ENCODE results near the gene KRT76. TPM values are rescaled to one million over a fixed set of nuclear protein-coding genes. Genes with fewer than 3 reads are reported as not detected.
A peak's percentile ranks its signal among the peaks of the same experiment; 100 is the strongest.

Gene KRT76
- total and polyA plus RNA-seq, 7 experiments from 2014 or later = not detected

GRCh38 chr12:52724384-52724783, 52.8 kb downstream of the KRT76 start:
- Histone ChIP-seq H3K4me3 (ENCODE audit: low read length) (no peak overlapping the region), H3K27ac (ENCODE audit: low read depth, low read length) (no peak overlapping the region), H3K4me1 (ENCODE audit: control insufficient read depth in 2 of 2, insufficient read depth in 2 of 2, low read length in 2 of 2) (no peaks in the 10 kb centered on the region), H3K36me3 (ENCODE audit: control insufficient read depth in 2 of 3, insufficient read depth in 3 of 3, low read length in 3 of 3) (no peaks in the 10 kb centered on the region), H3K27me3 (ENCODE audit: control insufficient read depth in 2 of 2, insufficient read depth in 2 of 2, low read length in 2 of 2) (no peaks in the 10 kb centered on the region), H3K9me3 (ENCODE audit: control insufficient read depth in 2 of 3, low read length in 3 of 3) (no peaks in the 10 kb centered on the region)
- H3K27ac Mint-ChIP-seq = peak overlapping the region in 1 of 9 donors; percentile 19
- ChIA-PET POLR2A (no interaction called here), CTCF (no interaction called here)
- DNase-seq (no peak), ATAC-seq (no peak)
- H3K36me3 Mint-ChIP-seq = no peaks in the 10 kb centered on the region
- peaks cover 0 to 4% (median 0%) of the 10 kb centered on the region in 11 donors for H3K9me3 Mint-ChIP-seq
- H3K4me3 Mint-ChIP-seq = no peak overlapping the region
- intact Hi-C loops (cut with micrococcal nuclease) = no loop called here
- peaks cover 0 to 6% (median 0%) of the 10 kb centered on the region in 7 donors for H3K4me1 Mint-ChIP-seq
- peaks cover 0 to 8% (median 0%) of the 10 kb centered on the region in 5 donors for H3K27me3 Mint-ChIP-seq

GRCh38 chr12:52722680-52723079, 54.5 kb downstream of the KRT76 start:
- Mint-ChIP-seq H3K4me3 (no peak overlapping the region), H3K36me3 (no peaks in the 10 kb centered on the region), H3K4me1 (peaks cover 0 to 6% (median 0%) of the 10 kb centered on the region in 7 donors), H3K27ac (peak overlapping the region in 3 of 9 donors; percentile 24 to 49 (median 28)), H3K9me3 (peaks cover 0 to 4% (median 0%) of the 10 kb centered on the region in 11 donors), H3K27me3 (peaks cover 0 to 3% (median 0%) of the 10 kb centered on the region in 5 donors)
- ChIA-PET POLR2A (interaction anchor here (0.6 kb wide), 1 partner anchor 121 kb away, joined by 3 read pairs; no protein-coding TSS in a partner anchor), CTCF (interaction anchor here (1.0 kb wide), 1 partner anchor 9 kb away, joined by 3 read pairs; no protein-coding TSS in a partner anchor)
- Histone ChIP-seq H3K9me3 (ENCODE audit: control insufficient read depth in 2 of 3, low read length in 3 of 3) (no peaks in the 10 kb centered on the region), H3K4me3 (ENCODE audit: low read length) (no peak overlapping the region), H3K27ac (ENCODE audit: low read depth, low read length) (no peak overlapping the region), H3K36me3 (ENCODE audit: control insufficient read depth in 2 of 3, insufficient read depth in 3 of 3, low read length in 3 of 3) (no peaks in the 10 kb centered on the region), H3K4me1 (ENCODE audit: control insufficient read depth in 2 of 2, insufficient read depth in 2 of 2, low read length in 2 of 2) (no peaks in the 10 kb centered on the region), H3K27me3 (ENCODE audit: control insufficient read depth in 2 of 2, insufficient read depth in 2 of 2, low read length in 2 of 2) (no peaks in the 10 kb centered on the region)
- ATAC-seq (no peak), DNase-seq (no peak)
- intact Hi-C loops (cut with micrococcal nuclease) = no loop called here

GRCh38 chr12:52721838-52722470, 55.2 kb downstream of the KRT76 start:
- no peaks in the 10 kb centered on the region for H3K9me3 ChIP-seq (ENCODE audit: control insufficient read depth in 2 of 3, low read length in 3 of 3)
- ChIA-PET POLR2A (interaction anchor here (0.6 kb wide), 1 partner anchor 122 kb away, joined by 3 read pairs; no protein-coding TSS in a partner anchor), CTCF (interaction anchor here (1.0 kb wide), 1 partner anchor 8 kb away, joined by 3 read pairs; no protein-coding TSS in a partner anchor)
- H3K4me3 Mint-ChIP-seq = no peak overlapping the region
- H3K27ac ChIP-seq (ENCODE audit: low read depth, low read length) = no peak overlapping the region
- peaks cover 0 to 3% (median 0%) of the 10 kb centered on the region in 11 donors for H3K9me3 Mint-ChIP-seq
- H3K4me1 ChIP-seq (ENCODE audit: control insufficient read depth in 2 of 2, insufficient read depth in 2 of 2, low read length in 2 of 2) = no peaks in the 10 kb centered on the region
- H3K27me3 Mint-ChIP-seq = peaks cover 0 to 6% (median 0%) of the 10 kb centered on the region in 5 donors
- intact Hi-C loops (cut with micrococcal nuclease) = no loop called here
- no peaks in the 10 kb centered on the region for H3K36me3 Mint-ChIP-seq
- H3K4me3 ChIP-seq (ENCODE audit: low read length) = no peak overlapping the region
- no peak for DNase-seq
- peaks cover 0 to 6% (median 0%) of the 10 kb centered on the region in 7 donors for H3K4me1 Mint-ChIP-seq
- H3K36me3 ChIP-seq (ENCODE audit: control insufficient read depth in 2 of 3, insufficient read depth in 3 of 3, low read length in 3 of 3) = no peaks in the 10 kb centered on the region
- ATAC-seq = no peak
- H3K27me3 ChIP-seq (ENCODE audit: control insufficient read depth in 2 of 2, insufficient read depth in 2 of 2, low read length in 2 of 2) = no peaks in the 10 kb centered on the region
- H3K27ac Mint-ChIP-seq = peak overlapping the region in 3 of 9 donors; percentile 17 to 51 (median 49)

DNA sequence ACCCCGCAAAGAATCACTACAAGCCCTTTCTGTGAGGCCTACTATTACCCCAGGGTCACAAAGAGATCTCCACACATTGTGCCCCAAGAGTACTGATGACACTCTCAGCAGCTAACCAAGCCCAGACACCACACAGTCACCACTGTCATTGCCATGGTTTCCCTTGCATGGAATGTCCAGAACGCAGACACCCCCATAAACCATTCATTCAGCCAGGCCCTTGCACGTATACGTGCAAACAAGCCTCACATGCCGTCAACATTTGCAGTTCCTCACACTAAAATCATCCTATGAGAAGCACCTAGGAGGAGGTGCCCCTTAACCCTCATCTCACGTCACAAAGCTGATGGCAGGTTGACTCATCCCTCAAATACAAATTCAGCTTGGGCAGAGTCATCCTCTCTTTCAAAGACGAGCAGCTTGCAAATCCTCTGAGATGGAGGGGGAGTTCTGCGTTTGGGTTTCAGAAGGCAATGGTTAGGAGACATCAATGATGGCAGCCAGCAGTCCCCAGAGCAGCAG, 56.7 kb downstream of the KRT76 start:
- Histone ChIP-seq H3K27ac (ENCODE audit: low read depth, low read length) (no peak overlapping the region), H3K4me1 (ENCODE audit: control insufficient read depth in 2 of 2, insufficient read depth in 2 of 2, low read length in 2 of 2) (no peaks in the 10 kb centered on the region), H3K9me3 (ENCODE audit: control insufficient read depth in 2 of 3, low read length in 3 of 3) (no peaks in the 10 kb centered on the region), H3K36me3 (ENCODE audit: control insufficient read depth in 2 of 3, insufficient read depth in 3 of 3, low read length in 3 of 3) (no peaks in the 10 kb centered on the region), H3K4me3 (ENCODE audit: low read length) (no peak overlapping the region), H3K27me3 (ENCODE audit: control insufficient read depth in 2 of 2, insufficient read depth in 2 of 2, low read length in 2 of 2) (no peaks in the 10 kb centered on the region)
- no peaks in the 10 kb centered on the region for H3K36me3 Mint-ChIP-seq
- H3K27ac Mint-ChIP-seq = peak overlapping the region in 3 of 9 donors; percentile 17 to 83 (median 17)
- DNase-seq (no peak), ATAC-seq (no peak)
- peaks cover 0 to 20% (median 0%) of the 10 kb centered on the region in 5 donors for H3K27me3 Mint-ChIP-seq
- ChIA-PET CTCF (no interaction called here), POLR2A (no interaction called here)
- H3K9me3 Mint-ChIP-seq = no peaks in the 10 kb centered on the region
- H3K4me1 Mint-ChIP-seq = peaks cover 0 to 6% (median 0%) of the 10 kb centered on the region in 7 donors
- H3K4me3 Mint-ChIP-seq = no peak overlapping the region
- intact Hi-C loops (cut with micrococcal nuclease) = no loop called here

Other genes starting within 250 kb of the KRT76 start
- gene KRT71, start 224.2 kb downstream of the KRT76 start, total RNA-seq = not detected
- not detected for gene KRT71, start 224.2 kb downstream of the KRT76 start, polyA plus RNA-seq
- 1 to 10 TPM in 2 of 5 experiments, under 1 TPM in 2, not detected in 1; 0.12 to 1.2 (median 0.90) TPM for gene KRT74, start 203.5 kb downstream of the KRT76 start, total RNA-seq
- gene KRT74, start 203.5 kb downstream of the KRT76 start, polyA plus RNA-seq = not detected
- 100 to 1,000 TPM in 3 of 5 experiments, 10 to 100 TPM in 1, 1 to 10 TPM in 1; 2.1 to 149 (median 104) TPM for gene KRT72, start 175.9 kb downstream of the KRT76 start, total RNA-seq
- gene KRT72, start 175.9 kb downstream of the KRT76 start, polyA plus RNA-seq = under 1 TPM in 1 of 2 donors, not detected in 1; 0.71 TPM
- 10 to 100 TPM in 4 of 5 experiments, 1 to 10 TPM in 1; 1.0 to 96.4 (median 65.6) TPM for gene KRT73, start 158.8 kb downstream of the KRT76 start, total RNA-seq
- 10 to 100 TPM in 1 of 2 donors, 1 to 10 TPM in 1; 6.2 to 11.1 TPM for gene KRT73, start 158.8 kb downstream of the KRT76 start, polyA plus RNA-seq
- 1 to 10 TPM in 3 of 5 experiments, under 1 TPM in 1, not detected in 1; 0.29 to 2.3 (median 2.0) TPM for gene KRT2, start 125.1 kb downstream of the KRT76 start, total RNA-seq
- gene KRT2, start 125.1 kb downstream of the KRT76 start, polyA plus RNA-seq = 1 to 10 TPM; 2.4 to 4.7 TPM
- 1 to 10 TPM in 2 of 5 experiments, under 1 TPM in 1, not detected in 2; 0.27 to 5.6 (median 2.3) TPM for gene KRT1, start 96.9 kb downstream of the KRT76 start, total RNA-seq
- 1 to 10 TPM; 5.2 to 9.4 TPM for gene KRT1, start 96.9 kb downstream of the KRT76 start, polyA plus RNA-seq
- gene KRT77, start 73.8 kb downstream of the KRT76 start, total RNA-seq = under 1 TPM in 2 of 5 experiments, not detected in 3; 0.11 to 0.13 TPM
- gene KRT77, start 73.8 kb downstream of the KRT76 start, polyA plus RNA-seq = under 1 TPM; 0.08 to 0.10 TPM
- not detected for gene KRT3, start 18.8 kb upstream of the KRT76 start, total RNA-seq
- gene KRT3, start 18.8 kb upstream of the KRT76 start, polyA plus RNA-seq = not detected
- not detected for gene KRT4, start 36.8 kb upstream of the KRT76 start, total RNA-seq
- not detected for gene KRT4, start 36.8 kb upstream of the KRT76 start, polyA plus RNA-seq
- not detected for gene KRT79, start 57.0 kb upstream of the KRT76 start, total RNA-seq
- gene KRT79, start 57.0 kb upstream of the KRT76 start, polyA plus RNA-seq = not detected
- not detected for gene KRT78, start 71.6 kb upstream of the KRT76 start, total RNA-seq
- gene KRT78, start 71.6 kb upstream of the KRT76 start, polyA plus RNA-seq = not detected
- under 1 TPM in 4 of 5 experiments, not detected in 1; 0.15 to 0.62 (median 0.59) TPM for gene KRT8, start 127.7 kb upstream of the KRT76 start, total RNA-seq
- under 1 TPM in 1 of 2 donors, not detected in 1; 0.09 TPM for gene KRT8, start 127.7 kb upstream of the KRT76 start, polyA plus RNA-seq
- gene KRT18, start 171.8 kb upstream of the KRT76 start, total RNA-seq = 10 to 100 TPM in 3 of 5 experiments, 1 to 10 TPM in 1, under 1 TPM in 1; 0.46 to 12.0 (median 10.1) TPM
- gene KRT18, start 171.8 kb upstream of the KRT76 start, polyA plus RNA-seq = 10 to 100 TPM; 14.1 to 23.1 TPM
- gene EIF4B, start 229.1 kb upstream of the KRT76 start, total RNA-seq = 100 to 1,000 TPM; 380 to 919 (median 833) TPM
- 100 to 1,000 TPM; 134 to 145 TPM for gene EIF4B, start 229.1 kb upstream of the KRT76 start, polyA plus RNA-seq

All from naive thymus-derived CD4-positive, alpha-beta T cell (primary cell).